Cardiac muscle cell (in vitro differentiated cells and primary cell): ENCODE measurements around the gene SMARCE1. TPM values are rescaled to one million over a fixed set of nuclear protein-coding genes. Genes with fewer than 3 reads are reported as not detected.

ENCODE experiments used
- DNase-seq, 2 donors: peaks; one replicate each; pipeline versions ENCODE4 v3.0.0 to v3.0.0-alpha.2; 2010 to 2017; ENCODE audit warnings: low read depth in 1 of 2, low spot score in 1 of 2
- H3K27ac ChIP-seq: fragments of 200-600 bp; sonication (generic); 2 replicates; pipeline ENCODE4 v1.5.1; 2016
- H3K27me3 ChIP-seq: fragments of 200-600 bp; sonication (generic); 2 replicates; pipeline ENCODE4 v1.6.0; 2016; ENCODE audit warnings: control low read depth
- H3K36me3 ChIP-seq: fragments of 200-600 bp; sonication (generic); 2 replicates; pipeline ENCODE4 v1.5.1; 2016; ENCODE audit warnings: control low read depth
- H3K4me1 ChIP-seq: fragments of 200-600 bp; sonication (generic); 2 replicates; pipeline ENCODE4 v1.8.1; 2017; ENCODE audit warnings: low read depth, mild to moderate bottlenecking, mixed run types
- H3K4me3 ChIP-seq: fragments of 200-600 bp; sonication (generic); 2 replicates; pipeline ENCODE4 v1.5.1; 2016; ENCODE audit warnings: mild to moderate bottlenecking
- H3K9me3 ChIP-seq: fragments of 200-600 bp; sonication (generic); 2 replicates; pipeline ENCODE4 v1.5.1; 2017; ENCODE audit warnings: low read depth, mild to moderate bottlenecking, control low read depth
- CTCF ChIP-seq: IDR thresholded peaks from 2 replicates; pipeline ENCODE4 v1.5.1; 2012; ENCODE audit warnings: low read depth, mild to moderate bottlenecking, low read length
- polyA plus RNA-seq: library from polyadenylated mRNA; unstranded; fragments of >200 nt; fragmentation: Nextera tagmentation; extraction: Ambion mirVana; gene quantifications from 2 replicates; pipeline ENCODE4 v1.2.1, GENCODE V29; 2016
- total RNA-seq: library from RNA; depleted of rRNA; stranded (reverse); fragments of >200 nt; gene quantifications from 2 replicates; pipeline ENCODE4 v1.2.3, GENCODE V29; 2016

Gene SMARCE1
- total RNA-seq (159 and 195 TPM in 2 replicates), polyA plus RNA-seq (192 and 244 TPM in 2 replicates)

DNA sequence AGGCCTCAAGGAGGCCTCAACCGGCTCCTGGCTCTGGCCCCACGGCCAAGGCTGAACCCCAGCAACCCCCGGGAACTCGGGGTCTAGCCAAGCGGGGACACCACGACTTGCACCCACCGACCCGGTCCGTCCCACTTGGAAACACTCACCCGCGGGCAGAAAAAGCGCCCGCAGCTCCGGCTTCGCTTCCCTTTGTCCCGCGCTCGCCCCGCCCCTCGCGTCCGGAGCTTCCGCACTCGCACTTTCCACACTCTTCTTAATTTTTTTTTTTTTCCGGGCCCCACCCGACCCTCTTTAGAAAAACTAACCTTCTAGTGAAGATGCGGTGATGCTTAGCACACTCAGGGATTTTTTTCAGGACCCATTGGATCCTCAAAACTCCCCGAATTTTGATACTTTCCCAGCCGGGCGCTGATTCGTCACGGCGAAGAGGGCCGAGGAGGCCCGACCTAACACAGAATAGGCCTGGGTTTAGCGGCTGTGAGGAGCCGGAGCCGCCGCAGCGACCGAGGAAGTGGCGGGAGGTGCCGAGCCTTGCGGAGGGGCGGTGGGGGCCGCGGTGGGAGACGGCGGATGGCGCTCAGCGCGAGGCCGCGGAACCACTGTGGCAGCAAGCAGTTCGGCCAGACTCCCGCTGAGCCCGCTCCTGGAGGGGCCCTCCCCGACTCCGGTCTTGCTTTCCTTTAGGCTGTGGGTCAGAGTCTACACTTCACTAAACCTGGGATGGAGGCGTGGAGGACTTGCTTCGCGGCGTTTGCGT lies at the start of gene SMARCE1:
SMARCE1 (minus strand) TSS at position 195 of the 760 bp plus-strand sequence. CDS start 2,016 bp downstream, outside the sequence.
- peak within 1 kb of the TSS; percentile 99 for H3K27ac ChIP-seq

GRCh38 chr17:40697297-40697696 lies 49.7 kb upstream of the SMARCE1 start:
- Histone ChIP-seq H3K9me3 (no peaks in the 10 kb centered on the region), H3K4me1 (no peaks in the 10 kb centered on the region), H3K36me3 (no peaks in the 10 kb centered on the region), H3K27me3 (no peaks in the 10 kb centered on the region), H3K4me3 (no peak overlapping the region), H3K27ac (no peak overlapping the region)
- DNase-seq, result no peak
- TF ChIP-seq CTCF, result no peak

More for the DNA sequence above, at the start of gene SMARCE1:
- peaks cover 16% of the 10 kb centered on the region for H3K4me1 ChIP-seq
- peak within 1 kb of the TSS; percentile 95 for H3K4me3 ChIP-seq
- TF ChIP-seq CTCF, result no peak
- no peaks in the 10 kb centered on the region for H3K27me3 ChIP-seq
- H3K9me3 ChIP-seq, result no peaks in the 10 kb centered on the region
- H3K36me3 ChIP-seq, result peaks cover 10% of the 10 kb centered on the region
- peak; percentile 74 to 86 for DNase-seq

DNA sequence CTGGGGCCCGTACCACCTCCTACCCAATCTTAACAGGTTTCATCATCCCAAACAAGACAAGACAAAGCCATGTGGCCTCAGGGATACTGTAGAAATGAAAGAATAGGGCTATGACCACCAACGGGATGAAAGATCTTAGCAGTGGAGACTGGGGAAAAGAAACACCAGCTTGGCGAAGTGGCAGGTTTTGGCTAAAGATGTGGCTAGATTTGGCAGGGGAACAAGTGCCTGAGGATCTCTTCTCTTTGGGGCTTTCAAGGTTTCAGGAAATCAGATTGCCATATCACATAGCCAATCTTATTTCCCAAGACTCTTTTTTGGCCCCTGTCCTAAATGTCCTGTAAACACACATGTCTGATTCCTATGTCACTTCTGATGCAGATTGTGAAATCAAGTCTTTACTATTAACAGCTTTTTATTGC lies 49.0 kb upstream of the SMARCE1 start:
- Histone ChIP-seq H3K27me3 (no peaks in the 10 kb centered on the region), H3K4me3 (no peak overlapping the region), H3K27ac (no peak overlapping the region), H3K36me3 (no peaks in the 10 kb centered on the region), H3K4me1 (no peaks in the 10 kb centered on the region), H3K9me3 (no peaks in the 10 kb centered on the region)
- DNase-seq, result no peak
- TF ChIP-seq CTCF, result no peak

- H3K4me3 ChIP-seq, result no peak overlapping the region
- no peak for TF ChIP-seq CTCF
Measured at GRCh38 chr17:40695874-40696472, 48.4 kb upstream of the SMARCE1 start.

DNA sequence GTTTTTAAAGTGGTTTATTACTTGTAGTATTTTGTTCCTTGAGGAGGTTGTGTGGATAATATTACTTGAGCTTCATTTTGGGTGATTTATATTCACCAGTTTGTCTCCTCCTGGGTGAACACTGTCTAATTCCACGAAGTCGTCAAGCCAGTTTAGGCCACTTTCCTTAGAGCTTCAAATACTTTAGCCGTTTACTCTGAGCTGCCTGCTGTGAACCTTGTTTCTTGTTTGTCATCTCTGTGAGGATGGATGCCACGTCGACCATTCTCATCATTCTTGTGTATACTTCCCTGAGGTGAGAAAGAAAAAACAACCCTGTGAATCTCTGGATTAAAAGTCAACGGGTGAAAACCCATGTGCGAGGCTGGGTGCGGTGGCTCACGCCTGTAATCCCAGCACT lies 47.0 kb upstream of the SMARCE1 start:
- Histone ChIP-seq H3K4me3 (no peak overlapping the region), H3K9me3 (no peaks in the 10 kb centered on the region), H3K27me3 (no peaks in the 10 kb centered on the region), H3K4me1 (no peaks in the 10 kb centered on the region), H3K27ac (no peak overlapping the region), H3K36me3 (no peaks in the 10 kb centered on the region)
- TF ChIP-seq CTCF, result no peak
- no peak for DNase-seq

More at GRCh38 chr17:40695874-40696472, 48.4 kb upstream of the SMARCE1 start:
- Histone ChIP-seq H3K4me1 (no peaks in the 10 kb centered on the region), H3K9me3 (no peaks in the 10 kb centered on the region), H3K36me3 (no peaks in the 10 kb centered on the region), H3K27ac (no peak overlapping the region), H3K27me3 (no peaks in the 10 kb centered on the region)
- no peak for DNase-seq
